Upper lobe of right lung (tissue), 1 donor: ENCODE results near the gene ECHS1. TPM values are rescaled to one million over a fixed set of nuclear protein-coding genes. Genes with fewer than 3 reads are reported as not detected.

Source experiments
- ATAC-seq: fragments of 200-7000 bp; cut with Tn5 transposase; one replicate; pipeline ENCODE4 v1.9.1; 2020; ENCODE audit warnings: mild to moderate bottlenecking, moderate library complexity
- DNase-seq: peaks from one replicate; pipeline ENCODE4 v3.0.0-alpha.2; 2020
- H3K27ac ChIP-seq: fragments of 200-600 bp; one replicate; pipeline ENCODE4 v1.8.0; 2022
- H3K27me3 ChIP-seq: fragments of 200-600 bp; one replicate; pipeline ENCODE4 v1.8.0; 2022; ENCODE audit warnings: mild to moderate bottlenecking
- H3K36me3 ChIP-seq: fragments of 200-600 bp; one replicate; pipeline ENCODE4 v1.8.0; 2022
- H3K4me1 ChIP-seq: fragments of 200-600 bp; one replicate; pipeline ENCODE4 v1.8.0; 2022
- H3K4me3 ChIP-seq: fragments of 200-600 bp; one replicate; pipeline ENCODE4 v1.8.0; 2022; ENCODE audit warnings: mild to moderate bottlenecking
- H3K9me3 ChIP-seq: fragments of 200-600 bp; one replicate; pipeline ENCODE4 v1.8.0; 2022
- CTCF ChIP-seq: fragments of 200-600 bp; IDR thresholded peaks from one replicate; pipeline ENCODE4 v1.8.0; 2022; ENCODE audit warnings: antibody characterized with exemption
- intact Hi-C: fragments of 100-400 bp; cut with DNase I; formaldehyde crosslinking; loops from one replicate; pipeline ENCODE4 v1.11.0; 2022
- total RNA-seq: library from RNA; stranded (reverse); fragmentation: NEBNext Ultra II Directional; extraction: Animal tissue kit (Norgen Biotek cat#: 25700); gene quantifications from one replicate; pipeline ENCODE4 v1.2.1, GENCODE V29; 2021
- donor health status: DM: no; HTN: yes; CAD: no; lungs with severe emphysema.

Gene ECHS1
- total RNA-seq, 1 donor from 2014 or later, result 55.8 TPM

DNA sequence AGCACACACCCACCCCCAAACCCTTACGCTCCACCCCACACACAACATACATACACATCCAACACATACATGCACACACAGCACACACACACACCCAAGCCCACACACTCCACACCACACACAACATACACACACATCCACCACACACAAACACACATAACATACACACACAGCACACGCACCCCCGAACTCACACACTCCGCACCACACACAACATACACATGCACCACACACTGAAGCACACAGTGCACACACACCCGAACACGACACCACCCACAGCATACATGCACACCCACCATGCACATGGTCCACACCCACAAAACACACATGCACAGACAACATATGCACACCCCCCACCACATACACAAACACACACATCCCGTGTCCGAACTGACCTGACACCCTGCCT, 24.0 kb downstream of the ECHS1 start:
- ATAC-seq, result no peak
- no peak for DNase-seq
- Histone ChIP-seq H3K9me3 (no peaks in the 10 kb centered on the region), H3K4me3 (no peak overlapping the region), H3K27me3 (peaks cover 39% of the 10 kb centered on the region), H3K36me3 (no peaks in the 10 kb centered on the region), H3K27ac (no peak overlapping the region), H3K4me1 (no peaks in the 10 kb centered on the region)
- intact Hi-C loops, result no loop called here
- no peak for TF ChIP-seq CTCF

- H3K27me3 ChIP-seq, result peaks cover 45% of the 10 kb centered on the region
- no peaks in the 10 kb centered on the region for H3K4me1 ChIP-seq
- intact Hi-C loops, result no loop called here
- H3K4me3 ChIP-seq, result no peak overlapping the region
- H3K36me3 ChIP-seq, result no peaks in the 10 kb centered on the region
- H3K27ac ChIP-seq, result no peak overlapping the region
- H3K9me3 ChIP-seq, result no peaks in the 10 kb centered on the region
- no peak for TF ChIP-seq CTCF
- ATAC-seq, result no peak
- no peak for DNase-seq
These were observed 25.2 kb downstream of the ECHS1 start for GRCh38 chr10:133347710-133348517.

- no peaks in the 10 kb centered on the region for H3K4me1 ChIP-seq
- H3K27me3 ChIP-seq, result peaks cover 60% of the 10 kb centered on the region
- intact Hi-C loops, result no loop called here
- no peak for DNase-seq
- H3K27ac ChIP-seq, result no peak overlapping the region
- ATAC-seq, result no peak
- no peaks in the 10 kb centered on the region for H3K9me3 ChIP-seq
- no peaks in the 10 kb centered on the region for H3K36me3 ChIP-seq
- no peak for TF ChIP-seq CTCF
- no peak overlapping the region for H3K4me3 ChIP-seq
These were observed 26.7 kb downstream of the ECHS1 start for GRCh38 chr10:133346413-133346812.

GRCh38 chr10:133344236-133344635, 28.9 kb downstream of the ECHS1 start:
- no peaks in the 10 kb centered on the region for H3K36me3 ChIP-seq
- no peak overlapping the region for H3K4me3 ChIP-seq
- peaks cover 61% of the 10 kb centered on the region for H3K27me3 ChIP-seq
- intact Hi-C loops, result no loop called here
- no peaks in the 10 kb centered on the region for H3K4me1 ChIP-seq
- ATAC-seq (no peak), DNase-seq (no peak)
- no peaks in the 10 kb centered on the region for H3K9me3 ChIP-seq
- no peak overlapping the region for H3K27ac ChIP-seq
- TF ChIP-seq CTCF, result no peak

DNA sequence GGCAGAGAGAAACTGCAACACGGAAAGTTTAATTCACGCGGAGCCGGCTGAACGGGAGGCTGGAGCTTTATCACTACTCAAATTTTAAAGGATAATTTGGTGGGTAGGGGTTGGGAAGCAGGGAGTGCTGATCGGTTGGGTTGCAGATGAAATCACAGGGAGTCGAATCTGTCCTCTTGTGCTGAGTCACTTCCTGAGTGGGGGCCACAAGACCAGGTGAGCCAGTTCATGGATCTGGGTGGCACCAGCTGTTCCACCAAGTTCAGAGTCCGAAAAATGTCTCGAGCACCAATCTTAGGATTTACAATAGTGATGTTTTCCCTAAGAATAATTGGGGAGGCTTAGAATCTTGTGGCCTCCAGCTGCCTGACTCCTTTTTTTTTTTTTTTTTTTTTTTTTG, 29.6 kb downstream of the ECHS1 start:
- no peak overlapping the region for H3K4me3 ChIP-seq
- intact Hi-C loops, result no loop called here
- no peak for TF ChIP-seq CTCF
- H3K36me3 ChIP-seq, result no peaks in the 10 kb centered on the region
- no peak overlapping the region for H3K27ac ChIP-seq
- DNase-seq (no peak), ATAC-seq (no peak)
- peaks cover 61% of the 10 kb centered on the region for H3K27me3 ChIP-seq
- H3K9me3 ChIP-seq, result no peaks in the 10 kb centered on the region
- H3K4me1 ChIP-seq, result no peaks in the 10 kb centered on the region
